ENCODE data around the gene TXN2.

DNA sequence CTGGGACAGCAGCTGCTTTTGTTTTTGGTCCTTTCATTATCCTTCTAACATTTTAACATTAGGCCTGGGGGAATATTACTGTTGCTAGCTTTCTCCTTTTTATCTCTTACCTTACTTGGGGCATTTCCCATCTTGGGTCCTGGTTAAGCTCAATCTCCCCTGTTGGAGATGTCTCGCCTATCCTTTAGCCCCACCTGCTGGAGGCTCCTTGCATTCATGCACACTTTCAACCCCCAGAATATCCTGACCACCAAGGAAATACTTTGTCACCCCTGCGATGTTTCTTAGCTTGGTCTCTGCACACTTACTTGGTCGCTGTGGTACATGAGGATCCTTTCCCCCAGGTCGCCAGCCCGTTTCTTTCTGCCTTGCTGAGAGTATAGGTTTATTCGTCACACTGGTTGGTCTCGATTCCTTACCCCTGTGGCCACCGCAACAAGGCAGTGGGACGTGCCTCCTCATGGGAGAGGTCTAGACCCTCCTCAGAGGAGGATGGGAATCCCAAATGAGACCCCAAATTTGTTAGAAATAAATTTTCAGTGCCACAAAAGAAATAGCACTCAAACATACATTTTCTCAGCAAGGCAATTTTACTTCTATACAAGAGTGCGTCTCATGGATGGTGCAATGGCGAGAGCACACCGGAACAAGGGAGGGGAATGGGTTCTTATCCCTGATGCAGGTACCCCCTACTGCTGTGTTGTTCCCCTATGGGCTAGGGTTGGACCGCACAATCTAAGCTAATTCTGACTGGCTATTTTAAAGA, 5.4 kb upstream of the TXN2 start:
- TF ChIP-seq POLR2A (IDR thresholded peaks at IDR 0.05; ENCODE audit: low read depth, low read length) (no peak), POLR2AphosphoS5 (IDR thresholded peaks at IDR 0.05; ENCODE audit: low read depth, low read length) (no peak), SPI1 (IDR thresholded peaks at IDR 0.05; ENCODE audit: low read depth, low read length) (no peak), TAF1 (IDR thresholded peaks at IDR 0.05; ENCODE audit: low read depth, low read length) (no peak), POU2F2 (IDR thresholded peaks at IDR 0.05; ENCODE audit: low read depth, low read length) (no peak), PAX5 (IDR thresholded peaks at IDR 0.05; ENCODE audit: insufficient read depth, low read length, severe bottlenecking) (no peak)
